HG03457 (cell line): Measurements from ENCODE around the gene AMPD3.
A peak's percentile ranks its signal among the peaks of the same experiment; 100 is the strongest.

Source experiments
- ATAC-seq: cut with Tn5 transposase; IDR thresholded peaks from one replicate; pipeline ENCODE4 v1.9.1; 2021; ENCODE audit warnings: moderate number of reproducible peaks; ENCODE audit not compliant: unreplicated experiment

AMPD3 gene

GRCh38 chr11:10486161-10486840, 31.2 kb downstream of the AMPD3 start:
- no peak for ATAC-seq

- ATAC-seq: no peak
Observed at GRCh38 chr11:10487002-10487647, 32.1 kb downstream of the AMPD3 start.

- ATAC-seq: no peak
Observed at GRCh38 chr11:10488121-10488933, 33.3 kb downstream of the AMPD3 start.

GRCh38 chr11:10488934-10489691, 34.0 kb downstream of the AMPD3 start:
- ATAC-seq: peak; percentile 68

GRCh38 chr11:10490032-10490397, 35.0 kb downstream of the AMPD3 start:
- ATAC-seq: no peak

GRCh38 chr11:10490398-10491241, 35.6 kb downstream of the AMPD3 start:
- no peak for ATAC-seq

GRCh38 chr11:10492084-10492483, 37.0 kb downstream of the AMPD3 start:
- ATAC-seq: no peak

- no peak for ATAC-seq
Observed at GRCh38 chr11:10493041-10493663, 38.1 kb downstream of the AMPD3 start.

- ATAC-seq: no peak
Observed at GRCh38 chr11:10494636-10495463, 39.8 kb downstream of the AMPD3 start.

- ATAC-seq: no peak
Observed at GRCh38 chr11:10495464-10495786, 40.4 kb downstream of the AMPD3 start.

- ATAC-seq: no peak
Observed at GRCh38 chr11:10496296-10496936, 41.4 kb downstream of the AMPD3 start.

GRCh38 chr11:10497371-10498021, 42.4 kb downstream of the AMPD3 start:
- ATAC-seq: no peak

- no peak for ATAC-seq
Observed at GRCh38 chr11:10498022-10498400, 42.9 kb downstream of the AMPD3 start.

- no peak for ATAC-seq
Observed at GRCh38 chr11:10498426-10499250, 43.6 kb downstream of the AMPD3 start.

GRCh38 chr11:10499452-10499851, 44.4 kb downstream of the AMPD3 start:
- ATAC-seq: no peak

GRCh38 chr11:10499874-10500601, 45.0 kb downstream of the AMPD3 start:
- ATAC-seq: no peak
